Endothelial cell of umbilical vein (primary cell): ENCODE measurements around the gene TNFRSF1A. TPM values are rescaled to one million over a fixed set of nuclear protein-coding genes. Genes with fewer than 3 reads are reported as not detected.

ENCODE experiments used
- BruUV-seq: library from RNA; stranded (reverse); fragments of 400-500 nt; replicated peaks from 2 replicates; lab custom pipeline; 2021; lab: Mats Ljungman, UMichigan
- CTCF ChIA-PET: fragments of 300-600, 350-600 bp; sonication (Branson Sonifier 250); formaldehyde crosslinking; loops from one replicate; lab custom pipeline; 2021; ENCODE audit warnings: antibody characterized with exemption, inconsistent platforms; lab: Charles Lee
- POLR2A ChIA-PET: fragments of 300-600, 350-600 bp; sonication (Branson Sonifier 250); formaldehyde crosslinking; loops from one replicate; lab custom pipeline; 2021; ENCODE audit warnings: antibody characterized with exemption, inconsistent platforms; lab: Charles Lee
- DNase-seq: peaks from one replicate; pipeline ENCODE4 v3.0.0-alpha.2; 2011; ENCODE audit warnings: low read depth, low spot score
- FAIRE-seq: peaks from 2 replicates; lab custom pipeline; 2011; peaks lifted over from hg19 to GRCh38; lab: Jason Lieb, UNC
- H2AFZ ChIP-seq: 2 replicates; pipeline ENCODE4 v1.6.0; 2012; ENCODE audit warnings: low read depth, low read length, control low read depth, inconsistent platforms
- H3K27ac ChIP-seq: 2 replicates; pipeline ENCODE4 v1.5.1; 2011; ENCODE audit warnings: low read depth, mild to moderate bottlenecking, control low read depth, low read length, moderate library complexity; ENCODE audit not compliant: insufficient read depth
- H3K27me3 ChIP-seq, 2 experiments: 2 replicates each; pipeline versions ENCODE4 v1.6.0 to v1.6.1; 2011; ENCODE audit warnings: low read length in 2 of 2, mixed read lengths in 1 of 2; ENCODE audit not compliant: control insufficient read depth in 2 of 2, insufficient read depth in 2 of 2
- H3K36me3 ChIP-seq, 2 experiments: 2 replicates in 1 of 2; 3 replicates in 1 of 2; pipeline ENCODE4 v1.5.1; 2011; ENCODE audit warnings: low read length in 2 of 2, mild to moderate bottlenecking in 1 of 2, moderate library complexity in 1 of 2; ENCODE audit not compliant: control insufficient read depth in 2 of 2, insufficient read depth in 2 of 2; ENCODE audit errors: extremely low read depth in 1 of 2
- H3K4me1 ChIP-seq: 3 replicates; pipeline ENCODE4 v1.5.1; 2011; ENCODE audit warnings: mild to moderate bottlenecking, low read length; ENCODE audit not compliant: control insufficient read depth, insufficient read depth; ENCODE audit errors: extremely low read depth
- H3K4me2 ChIP-seq: 2 replicates; pipeline ENCODE4 v1.6.1; 2011; ENCODE audit warnings: low read length, control low read depth, mixed read lengths; ENCODE audit not compliant: insufficient read depth
- H3K4me3 ChIP-seq, 3 experiments: fragments of 200-600 bp in 1 of 3; sonication (generic), shearing (Covaris generic) in 1 of 3; replicated peaks in 1 of 3; 2 replicates each; pipeline ENCODE4 v1.5.1; 2011 to 2016; ENCODE audit warnings: control low read depth in 3 of 3, low read length in 3 of 3, mild to moderate bottlenecking in 2 of 3, inconsistent platforms in 1 of 3, low read depth in 1 of 3, moderate library complexity in 1 of 3; ENCODE audit not compliant: insufficient read depth in 1 of 3
- H3K79me2 ChIP-seq: 2 replicates; pipeline ENCODE4 v1.6.0; 2012; ENCODE audit warnings: low read length, inconsistent platforms; ENCODE audit not compliant: control insufficient read depth, insufficient read depth
- H3K9ac ChIP-seq: replicated peaks from 2 replicates; pipeline ENCODE3; 2011; ENCODE audit warnings: low read length, control low read depth; ENCODE audit not compliant: insufficient read depth; ENCODE audit errors: extremely low read depth
- H3K9me1 ChIP-seq: replicated peaks from 3 replicates; pipeline ENCODE4 v1.6.0; 2011; ENCODE audit warnings: mild to moderate bottlenecking, low read length; ENCODE audit not compliant: control insufficient read depth, insufficient read depth; ENCODE audit errors: extremely low read depth
- H3K9me3 ChIP-seq: replicated peaks from 2 replicates; pipeline ENCODE4 v1.5.1; 2012; ENCODE audit warnings: low read length, inconsistent platforms; ENCODE audit not compliant: control insufficient read depth, insufficient read depth
- H4K20me1 ChIP-seq: replicated peaks from 2 replicates; pipeline ENCODE3; 2011; ENCODE audit warnings: mild to moderate bottlenecking, low read length; ENCODE audit not compliant: control insufficient read depth, insufficient read depth; ENCODE audit errors: extremely low read depth
- EZH2 ChIP-seq: IDR thresholded peaks from 2 replicates; pipeline ENCODE4 v1.6.1; 2012; ENCODE audit warnings: borderline replicate concordance, low read depth, mild to moderate bottlenecking, moderate library complexity, low read length, inconsistent platforms; ENCODE audit not compliant: severe bottlenecking
- GATA2 ChIP-seq: IDR thresholded peaks from 2 replicates; pipeline ENCODE4 v1.7.0; 2011; ENCODE audit warnings: low read depth, mild to moderate bottlenecking, moderate library complexity, mixed read lengths, low read length; ENCODE audit not compliant: insufficient read length, insufficient read depth
- MAX ChIP-seq: IDR thresholded peaks from 2 replicates; pipeline ENCODE4 v1.6.1; 2011; ENCODE audit not compliant: insufficient read depth, insufficient read length
- POLR2A ChIP-seq: IDR thresholded peaks from 2 replicates; pipeline ENCODE4 v1.6.1; 2012; ENCODE audit warnings: low read depth, mild to moderate bottlenecking, control low read depth, low read length
- POLR2AphosphoS5 ChIP-seq: IDR thresholded peaks from 2 replicates; pipeline ENCODE4 v1.6.1; 2012; ENCODE audit warnings: low read depth, mild to moderate bottlenecking, control low read depth, low read length, moderate library complexity; ENCODE audit not compliant: insufficient read depth
- dilution Hi-C: fragments of 300-500 bp; cut with MboI; formaldehyde crosslinking; loops from one replicate; pipeline ENCODE4 v1.15.0; 2019; ENCODE audit warnings: low sequenced_read_pairs; ENCODE audit not compliant: extremely low pct_ligation_motif_present
- intact Hi-C: fragments of 100-400 bp; cut with micrococcal nuclease; formaldehyde crosslinking; loops from one replicate; pipeline ENCODE4 v1.10.0; 2022
- polyA plus RNA-seq, 4 experiments: library from polyadenylated mRNA; depleted of rRNA in 3 of 4; stranded (reverse) in 3 of 4; unstranded in 1 of 4; fragments of >200 nt; gene quantifications; 2 replicates each; pipeline versions ENCODE4 v1.2.1 to v1.2.3, GENCODE V29; 2011 to 2012; ENCODE audit warnings: missing spikeins in 1 of 4
- total RNA-seq: library from RNA; stranded (reverse); gene quantifications from 2 replicates; pipeline ENCODE4 v1.2.3, GENCODE V29; 2021

TNFRSF1A gene
- total and polyA plus RNA-seq, 2 donors (not counting 3 experiments of a cell fraction or from before 2014, with no cell fraction given): 86.5 to 98.2 TPM

- no peaks in the 10 kb centered on the region for H3K79me2 ChIP-seq
- H3K4me3 ChIP-seq: no peak overlapping the region
- no peak overlapping the region for H3K4me2 ChIP-seq
- H3K27me3 ChIP-seq: peaks cover 0 to 4% of the 10 kb centered on the region in 2 experiments
- dilution Hi-C loops (no loop called here), intact Hi-C loops (no loop called here)
- no peaks in the 10 kb centered on the region for H3K9me3 ChIP-seq
- no peaks in the 10 kb centered on the region for H3K36me3 ChIP-seq
- no peak for DNase-seq
- no peaks in the 10 kb centered on the region for H3K9me1 ChIP-seq
- TF ChIP-seq MAX (no peak), POLR2AphosphoS5 (no peak)
- no peak for FAIRE-seq
- H3K27ac ChIP-seq: no peak overlapping the region
- no peak overlapping the region for H3K9ac ChIP-seq
- ChIA-PET POLR2A (interaction anchor here (0.5 kb wide), 1 partner anchor 28 kb away, joined by 3 read pairs; no protein-coding TSS in a partner anchor), CTCF (interaction anchor here (1.0 to 2.7 kb wide), 4 partner anchors 8 to 326 kb away, joined by 3 to 8 read pairs (median 3); no protein-coding TSS in a partner anchor)
- no peaks in the 10 kb centered on the region for H3K4me1 ChIP-seq
- no peak overlapping the region for H2AFZ ChIP-seq
- no peaks in the 10 kb centered on the region for H4K20me1 ChIP-seq
- no TSS peak for BruUV-seq
These were observed 27.1 kb downstream of the TNFRSF1A start for GRCh38 chr12:6314776-6315175.

- no peak overlapping the region for H3K9ac ChIP-seq
- no peak overlapping the region for H3K4me2 ChIP-seq
- H3K4me3 ChIP-seq: no peak overlapping the region
- no peaks in the 10 kb centered on the region for H3K4me1 ChIP-seq
- H3K27ac ChIP-seq: no peak overlapping the region
- FAIRE-seq (no peak), DNase-seq (no peak)
- BruUV-seq: no TSS peak
- no peaks in the 10 kb centered on the region for H3K9me1 ChIP-seq
- no peak overlapping the region for H2AFZ ChIP-seq
- dilution Hi-C loops (no loop called here), intact Hi-C loops (no loop called here)
- TF ChIP-seq POLR2A: no peak
- no peak for TF ChIP-seq EZH2
- TF ChIP-seq GATA2: no peak
- peaks cover 0 to 4% of the 10 kb centered on the region in 2 experiments for H3K27me3 ChIP-seq
- no peaks in the 10 kb centered on the region for H3K36me3 ChIP-seq
- H3K9me3 ChIP-seq: no peaks in the 10 kb centered on the region
- H3K79me2 ChIP-seq: no peaks in the 10 kb centered on the region
- CTCF ChIA-PET: interaction anchor here (1.2 to 2.7 kb wide), 3 partner anchors 10 to 152 kb away, joined by 3 to 8 read pairs (median 7); no protein-coding TSS in a partner anchor
- no peaks in the 10 kb centered on the region for H4K20me1 ChIP-seq
- POLR2A ChIA-PET: no interaction called here
These were observed 28.4 kb downstream of the TNFRSF1A start for GRCh38 chr12:6313326-6313940.
